Measurements from ENCODE around the gene CDK9.
"Not testable (repeated sequence)": the region's sequence is repeated elsewhere in the genome, so short reads cannot be mapped to it uniquely, and the experiment has no call there.

The CDK9 gene

DNA sequence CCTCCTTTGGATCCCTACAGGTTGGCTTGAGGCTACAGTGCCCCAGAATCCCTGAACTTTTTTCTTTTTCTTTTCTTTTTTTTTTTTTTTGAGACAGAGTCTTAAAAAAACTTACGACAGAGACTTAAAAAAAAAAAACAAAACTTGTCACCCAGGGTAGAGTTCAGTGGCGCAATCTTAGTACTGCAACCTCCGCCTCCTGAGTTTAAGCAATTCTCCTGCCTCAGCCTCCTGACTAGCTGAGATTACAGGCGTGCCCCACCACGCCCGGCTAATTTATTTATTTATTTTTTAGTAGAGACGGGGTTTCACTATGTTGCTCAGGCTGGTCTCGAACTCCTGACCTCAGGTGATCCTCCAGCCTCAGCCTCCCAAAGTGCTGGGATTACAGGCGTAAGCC lies 4.9 kb upstream of the CDK9 start:
- DNase-seq = not testable (repeated sequence)

GRCh38 chr9:127781806-127782205 lies 4.0 kb upstream of the CDK9 start:
- DNase-seq = no peak

- no peak for DNase-seq
Measured at GRCh38 chr9:127783111-127784008, 2.5 kb upstream of the CDK9 start.

- DNase-seq = peak; percentile 87
Measured at GRCh38 chr9:127785023-127785932, 556 bp upstream of the CDK9 start.

- DNase-seq = no peak
Measured at GRCh38 chr9:127786773-127787104, 905 bp downstream of the CDK9 start.

- no peak for DNase-seq
Measured at GRCh38 chr9:127788337-127789011, 2.6 kb downstream of the CDK9 start.

DNA sequence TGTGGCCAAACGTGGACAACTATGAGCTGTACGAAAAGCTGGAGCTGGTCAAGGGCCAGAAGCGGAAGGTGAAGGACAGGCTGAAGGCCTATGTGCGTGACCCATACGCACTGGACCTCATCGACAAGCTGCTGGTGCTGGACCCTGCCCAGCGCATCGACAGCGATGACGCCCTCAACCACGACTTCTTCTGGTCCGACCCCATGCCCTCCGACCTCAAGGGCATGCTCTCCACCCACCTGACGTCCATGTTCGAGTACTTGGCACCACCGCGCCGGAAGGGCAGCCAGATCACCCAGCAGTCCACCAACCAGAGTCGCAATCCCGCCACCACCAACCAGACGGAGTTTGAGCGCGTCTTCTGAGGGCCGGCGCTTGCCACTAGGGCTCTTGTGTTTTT lies 3.3 kb downstream of the CDK9 start:
- no peak for DNase-seq

DNA sequence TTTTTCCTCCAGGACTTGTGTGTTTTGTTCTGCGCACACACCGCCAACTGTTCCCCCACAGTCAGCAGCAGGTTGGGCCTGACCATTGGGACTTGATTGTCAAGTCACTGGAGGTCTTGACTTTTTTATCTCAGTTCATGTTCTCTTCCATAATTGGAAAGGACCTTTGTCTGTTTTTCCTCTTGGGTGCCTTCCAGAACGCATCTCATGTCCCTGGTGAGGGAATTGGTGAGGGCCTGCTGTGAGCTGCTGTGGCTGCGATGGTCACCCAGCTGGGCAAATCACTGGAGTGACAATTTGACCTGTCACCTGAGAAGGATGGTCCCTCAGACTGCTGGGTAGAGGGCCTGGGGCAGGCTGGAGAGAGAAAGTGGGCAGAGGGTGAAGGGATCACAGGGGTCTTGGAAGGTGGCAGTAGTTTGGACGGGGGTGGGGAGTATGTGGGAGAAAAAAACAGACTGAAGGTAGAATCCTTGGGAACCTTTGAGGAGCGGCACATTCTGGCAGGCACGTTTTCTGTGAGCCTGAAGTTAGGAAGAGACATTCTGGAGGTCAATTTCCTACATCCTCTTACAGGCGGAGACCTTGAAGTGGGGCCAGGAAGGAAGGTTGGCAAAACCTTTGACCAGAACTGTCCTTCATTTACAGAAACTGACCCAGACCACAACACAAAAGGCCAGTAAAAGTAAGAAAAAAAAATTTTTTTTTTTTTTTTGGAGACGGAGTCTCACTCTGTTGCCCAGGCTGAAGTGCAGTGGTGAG lies 4.4 kb downstream of the CDK9 start:
- no peak for DNase-seq

- no peak for DNase-seq
Measured at GRCh38 chr9:127791085-127791484, 5.3 kb downstream of the CDK9 start.

GRCh38 chr9:127792417-127793031 lies 6.7 kb downstream of the CDK9 start:
- DNase-seq = no peak

GRCh38 chr9:127793093-127793708 lies 7.4 kb downstream of the CDK9 start:
- DNase-seq = peak; percentile 89

DNA sequence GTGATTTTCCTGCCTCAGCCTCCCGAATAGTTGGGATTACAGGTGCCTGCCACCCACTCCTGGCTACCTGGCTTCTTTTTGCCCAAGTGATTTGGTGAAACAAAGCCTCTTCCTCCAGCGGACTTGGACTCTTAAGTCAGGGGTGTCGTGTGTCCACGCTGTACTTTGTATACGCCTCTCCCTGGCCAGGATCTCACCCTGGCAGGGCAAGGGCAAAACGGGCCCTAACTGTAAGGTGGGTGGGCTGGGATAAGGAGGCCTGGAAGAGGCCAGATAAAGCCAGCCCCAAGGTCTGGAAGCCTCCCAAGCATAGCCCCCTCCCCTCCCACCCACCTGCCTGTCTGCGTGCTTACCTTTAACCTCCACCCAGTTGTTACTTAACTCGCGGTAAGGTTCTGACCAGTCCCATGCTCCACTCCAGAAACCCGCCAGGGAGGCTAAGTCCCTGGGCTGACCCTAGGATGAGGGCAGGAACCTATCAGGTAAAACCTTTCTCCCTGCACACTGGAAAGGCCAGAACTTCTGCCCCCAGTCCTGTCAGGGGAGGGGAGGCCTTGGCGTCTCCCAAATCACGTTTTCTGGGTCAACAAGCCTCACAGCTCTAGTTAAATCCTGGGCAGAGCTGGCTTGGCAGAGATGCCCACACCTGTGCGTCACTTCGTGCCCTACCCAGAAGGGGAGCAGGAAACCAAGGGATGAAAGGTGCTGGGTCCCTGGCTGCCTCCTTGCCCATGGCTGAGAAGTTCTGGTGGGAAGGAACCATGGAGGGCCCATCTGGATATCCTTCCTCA lies 8.4 kb downstream of the CDK9 start:
- DNase-seq = no peak

GRCh38 chr9:127796225-127796813 lies 10.5 kb downstream of the CDK9 start:
- DNase-seq = no peak

DNA sequence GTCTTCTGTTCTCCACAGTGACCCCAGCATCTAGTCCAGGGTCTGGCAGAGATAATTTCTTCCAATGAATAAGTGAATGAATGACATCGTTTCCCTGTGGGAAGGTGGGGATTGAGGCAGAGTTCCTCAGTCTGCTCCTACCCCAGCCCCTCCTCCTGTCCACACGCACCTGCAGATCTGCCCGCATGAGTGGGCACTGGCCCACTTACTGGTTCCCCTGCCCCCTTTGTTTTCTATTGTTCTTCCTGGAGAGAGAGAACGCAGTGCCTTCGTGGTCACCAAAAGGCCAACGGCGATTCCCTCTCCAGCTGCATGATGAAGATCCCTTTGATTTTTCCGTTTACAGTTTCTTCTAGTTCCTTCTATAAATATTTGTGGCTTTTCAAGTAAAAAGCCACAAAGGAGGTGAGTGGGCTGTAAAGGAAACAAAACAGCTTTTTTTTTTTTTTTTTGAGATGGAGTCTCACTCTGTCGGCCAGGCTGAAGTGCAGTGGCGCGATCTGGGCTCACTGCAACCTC lies 11.1 kb downstream of the CDK9 start:
- DNase-seq = no peak

- DNase-seq = no peak
Measured at GRCh38 chr9:127801955-127802575, 16.2 kb downstream of the CDK9 start.

- peak; percentile 92 for DNase-seq
Measured at GRCh38 chr9:127802576-127803443, 17.0 kb downstream of the CDK9 start, which contains the start of gene FPGS. TSS of gene FPGS (plus strand) at chr9:127802882. CDS start at chr9:127802925, 43 bp downstream.

GRCh38 chr9:127803507-127804352 lies 17.9 kb downstream of the CDK9 start:
- DNase-seq = no peak
